Measurements from ENCODE around the gene GAB1. TPM values are rescaled to one million over a fixed set of nuclear protein-coding genes. Genes with fewer than 3 reads are reported as not detected.

The GAB1 gene
- total RNA-seq, 3 donors from 2014 or later = 24.8 to 67.5 (median 38.7) TPM

DNA sequence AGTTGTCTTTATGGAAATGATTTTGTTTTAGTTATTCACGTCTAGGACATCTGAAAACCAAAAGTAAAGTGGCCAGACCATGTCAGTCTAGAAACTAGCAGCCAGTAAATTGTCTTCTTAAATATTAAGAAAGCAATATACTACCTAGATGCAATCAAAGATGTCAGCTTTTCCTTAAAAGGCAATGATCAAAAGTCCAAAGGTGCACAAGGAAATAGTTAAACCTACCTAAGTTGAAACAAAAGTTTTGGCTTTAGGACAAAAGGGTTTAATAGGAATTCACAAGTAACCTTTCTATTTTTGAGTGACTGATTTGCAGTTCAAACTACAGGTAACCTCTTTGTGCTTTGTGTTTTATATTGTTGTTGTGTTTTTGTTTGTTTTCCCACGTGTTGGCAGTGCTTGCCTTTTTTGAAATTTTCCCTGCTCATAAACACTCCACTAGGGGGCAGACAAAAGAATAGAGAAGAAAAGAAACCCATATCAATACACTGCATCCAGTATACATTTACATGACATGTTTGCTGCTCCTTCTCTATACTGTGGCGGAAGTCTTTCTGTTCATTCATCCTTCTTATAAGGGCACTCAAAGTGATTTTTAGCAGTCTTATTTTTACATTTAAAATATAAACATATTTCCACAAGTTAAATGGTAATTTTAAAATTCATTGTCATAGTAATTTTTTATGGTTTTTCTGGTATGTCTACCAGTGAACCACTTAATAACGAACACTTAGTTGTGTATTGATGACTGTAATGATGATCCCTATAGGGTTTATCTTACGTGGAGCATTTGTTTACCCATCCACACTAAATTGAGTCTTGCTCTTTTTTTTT lies 62.7 kb downstream of the GAB1 start:
- no peaks in the 10 kb centered on the region for H3K36me3 ChIP-seq
- no peak overlapping the region for H3K4me3 ChIP-seq
- H3K27ac ChIP-seq = no peak overlapping the region
- no peak for DNase-seq (ENCODE audit: low spot score in 2 of 2)
- TF ChIP-seq, protein P1, sequence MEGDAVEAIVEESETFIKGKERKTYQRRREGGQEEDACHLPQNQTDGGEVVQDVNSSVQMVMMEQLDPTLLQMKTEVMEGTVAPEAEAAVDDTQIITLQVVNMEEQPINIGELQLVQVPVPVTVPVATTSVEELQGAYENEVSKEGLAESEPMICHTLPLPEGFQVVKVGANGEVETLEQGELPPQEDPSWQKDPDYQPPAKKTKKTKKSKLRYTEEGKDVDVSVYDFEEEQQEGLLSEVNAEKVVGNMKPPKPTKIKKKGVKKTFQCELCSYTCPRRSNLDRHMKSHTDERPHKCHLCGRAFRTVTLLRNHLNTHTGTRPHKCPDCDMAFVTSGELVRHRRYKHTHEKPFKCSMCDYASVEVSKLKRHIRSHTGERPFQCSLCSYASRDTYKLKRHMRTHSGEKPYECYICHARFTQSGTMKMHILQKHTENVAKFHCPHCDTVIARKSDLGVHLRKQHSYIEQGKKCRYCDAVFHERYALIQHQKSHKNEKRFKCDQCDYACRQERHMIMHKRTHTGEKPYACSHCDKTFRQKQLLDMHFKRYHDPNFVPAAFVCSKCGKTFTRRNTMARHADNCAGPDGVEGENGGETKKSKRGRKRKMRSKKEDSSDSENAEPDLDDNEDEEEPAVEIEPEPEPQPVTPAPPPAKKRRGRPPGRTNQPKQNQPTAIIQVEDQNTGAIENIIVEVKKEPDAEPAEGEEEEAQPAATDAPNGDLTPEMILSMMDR (IDR thresholded peaks at IDR 0.05) = peak; percentile 37 to 51 (median 46)
- TF ChIP-seq POLR2A (IDR thresholded peaks at IDR 0.05) (no peak), POLR2AphosphoS5 (IDR thresholded peaks at IDR 0.05) (no peak)
- no peaks in the 10 kb centered on the region for H3K27me3 ChIP-seq
- H3K9me3 ChIP-seq = no peaks in the 10 kb centered on the region
- intact Hi-C loops (cut with DNase I; ENCODE audit: low total_unique reads) = no loop called here
- H3K4me1 ChIP-seq = peaks cover 0 to 11% of the 10 kb centered on the region in 2 donors

GRCh38 chr4:143400082-143400481 lies 63.4 kb downstream of the GAB1 start:
- H3K27me3 ChIP-seq = no peaks in the 10 kb centered on the region
- H3K4me3 ChIP-seq = no peak overlapping the region
- H3K9me3 ChIP-seq = no peaks in the 10 kb centered on the region
- no peak for TF ChIP-seq POLR2A (IDR thresholded peaks at IDR 0.05)
- TF ChIP-seq, protein P1 (IDR thresholded peaks at IDR 0.05) = no peak
- no peaks in the 10 kb centered on the region for H3K36me3 ChIP-seq
- no peak for DNase-seq (ENCODE audit: low spot score in 2 of 2)
- H3K4me1 ChIP-seq = peaks cover 0 to 11% of the 10 kb centered on the region in 2 donors
- no peak overlapping the region for H3K27ac ChIP-seq
- intact Hi-C loops (cut with DNase I; ENCODE audit: low total_unique reads) = no loop called here

- Histone ChIP-seq H3K9me3 (no peaks in the 10 kb centered on the region), H3K27me3 (no peaks in the 10 kb centered on the region), H3K4me1 (peaks cover 7 to 11% of the 10 kb centered on the region in 2 donors), H3K27ac (peak overlapping the region; percentile 55 to 57), H3K4me3 (no peak overlapping the region), H3K36me3 (no peaks in the 10 kb centered on the region)
- DNase-seq (ENCODE audit: low spot score in 2 of 2) = no peak
- intact Hi-C loops (cut with DNase I; ENCODE audit: low total_unique reads) = no loop called here
- TF ChIP-seq POLR2AphosphoS5 (IDR thresholded peaks at IDR 0.05) = no peak
- no peak for TF ChIP-seq POLR2A (IDR thresholded peaks at IDR 0.05)
- TF ChIP-seq, protein P1 (IDR thresholded peaks at IDR 0.05) = no peak
These were observed 66.3 kb downstream of the GAB1 start for GRCh38 chr4:143402776-143403552.

GRCh38 chr4:143403553-143403820 lies 66.8 kb downstream of the GAB1 start:
- peaks cover 7 to 11% of the 10 kb centered on the region in 2 donors for H3K4me1 ChIP-seq
- no peak for DNase-seq (ENCODE audit: low spot score in 2 of 2)
- no peaks in the 10 kb centered on the region for H3K9me3 ChIP-seq
- no peak overlapping the region for H3K4me3 ChIP-seq
- peak overlapping the region in 1 of 2 donors; percentile 55 for H3K27ac ChIP-seq
- no peaks in the 10 kb centered on the region for H3K27me3 ChIP-seq
- intact Hi-C loops (cut with DNase I; ENCODE audit: low total_unique reads) = no loop called here
- no peaks in the 10 kb centered on the region for H3K36me3 ChIP-seq
- no peak for TF ChIP-seq POLR2AphosphoS5 (IDR thresholded peaks at IDR 0.05)
- TF ChIP-seq, protein P1 (IDR thresholded peaks at IDR 0.05) = no peak
- no peak for TF ChIP-seq POLR2A (IDR thresholded peaks at IDR 0.05)

GRCh38 chr4:143404555-143404954 lies 67.9 kb downstream of the GAB1 start:
- intact Hi-C loops (cut with DNase I; ENCODE audit: low total_unique reads) = no loop called here
- TF ChIP-seq POLR2A (IDR thresholded peaks at IDR 0.05) (no peak), POLR2AphosphoS5 (IDR thresholded peaks at IDR 0.05) (no peak)
- TF ChIP-seq, protein P1 (IDR thresholded peaks at IDR 0.05) = no peak
- Histone ChIP-seq H3K4me1 (peaks cover 7 to 11% of the 10 kb centered on the region in 2 donors), H3K27ac (no peak overlapping the region), H3K36me3 (no peaks in the 10 kb centered on the region), H3K27me3 (no peaks in the 10 kb centered on the region), H3K9me3 (no peaks in the 10 kb centered on the region), H3K4me3 (no peak overlapping the region)
- DNase-seq (ENCODE audit: low spot score in 2 of 2) = no peak
